HG02885 (cell line): ENCODE measurements around the gene TNP1.

ENCODE experiments used
- ATAC-seq: cut with Tn5 transposase; IDR thresholded peaks from one replicate; pipeline ENCODE4 v1.9.1; 2021; ENCODE audit warnings: mild to moderate bottlenecking; ENCODE audit not compliant: unreplicated experiment, poor library complexity

The TNP1 gene

GRCh38 chr2:216877085-216877484 lies 17.2 kb upstream of the TNP1 start:
- no peak for ATAC-seq

- no peak for ATAC-seq
Observed at GRCh38 chr2:216875862-216876261, 16.0 kb upstream of the TNP1 start.

- no peak for ATAC-seq
Observed at GRCh38 chr2:216873573-216873972, 13.7 kb upstream of the TNP1 start.

- ATAC-seq, result no peak
Observed at GRCh38 chr2:216872624-216873023, 12.8 kb upstream of the TNP1 start.

- no peak for ATAC-seq
Observed at GRCh38 chr2:216872040-216872439, 12.2 kb upstream of the TNP1 start.

GRCh38 chr2:216871333-216871934 lies 11.6 kb upstream of the TNP1 start:
- no peak for ATAC-seq

- ATAC-seq, result no peak
Observed at GRCh38 chr2:216870508-216871332, 10.9 kb upstream of the TNP1 start.

- ATAC-seq, result no peak
Observed at GRCh38 chr2:216866515-216867095, 6.7 kb upstream of the TNP1 start.

GRCh38 chr2:216865658-216866057 lies 5.8 kb upstream of the TNP1 start:
- no peak for ATAC-seq

- no peak for ATAC-seq
Observed at GRCh38 chr2:216863946-216864345, 4.1 kb upstream of the TNP1 start.

- no peak for ATAC-seq
Observed at GRCh38 chr2:216862628-216863398, 2.9 kb upstream of the TNP1 start.

- ATAC-seq, result no peak
Observed at GRCh38 chr2:216860426-216861137, 718 bp upstream of the TNP1 start.

- no peak for ATAC-seq
Observed at GRCh38 chr2:216858312-216858711, 1.6 kb downstream of the TNP1 start.

- no peak for ATAC-seq
Observed at GRCh38 chr2:216857131-216857550, 2.7 kb downstream of the TNP1 start.

- no peak for ATAC-seq
Observed at GRCh38 chr2:216856406-216857065, 3.3 kb downstream of the TNP1 start.

- no peak for ATAC-seq
Observed at GRCh38 chr2:216855605-216856004, 4.3 kb downstream of the TNP1 start.

GRCh38 chr2:216855079-216855478 lies 4.8 kb downstream of the TNP1 start:
- no peak for ATAC-seq

GRCh38 chr2:216851486-216852090 lies 8.3 kb downstream of the TNP1 start:
- no peak for ATAC-seq

- no peak for ATAC-seq
Observed at GRCh38 chr2:216850665-216851322, 9.1 kb downstream of the TNP1 start.
